Fibroblast of villous mesenchyme (primary cell): ENCODE data around the gene TIE1. TPM values are rescaled to one million over a fixed set of nuclear protein-coding genes. Genes with fewer than 3 reads are reported as not detected.

Source experiments
- DNase-seq: peaks from one replicate; pipeline ENCODE4 v3.0.0-alpha.2; 2010; ENCODE audit warnings: low read depth
- H3K4me3 ChIP-seq: 2 replicates; pipeline ENCODE4 v1.5.1; 2011; ENCODE audit warnings: low read depth, mild to moderate bottlenecking, low read length
- CTCF ChIP-seq: IDR thresholded peaks from 2 replicates; pipeline ENCODE4 v1.5.1; 2012; ENCODE audit warnings: low read depth, mild to moderate bottlenecking, low read length; ENCODE audit not compliant: insufficient read depth
- total RNA-seq: library from RNA; depleted of rRNA; stranded (reverse); fragments of >200 nt; gene quantifications from 2 replicates; pipeline ENCODE4 v1.2.3, GENCODE V29; 2012

TIE1 gene
- total RNA-seq, 1 donor, result under 0.01 TPM

GRCh38 chr1:43279161-43279560, 21.6 kb upstream of the TIE1 start:
- no peak for TF ChIP-seq CTCF
- H3K4me3 ChIP-seq, result no peak overlapping the region
- DNase-seq, result no peak

GRCh38 chr1:43279666-43280065, 21.1 kb upstream of the TIE1 start:
- no peak for DNase-seq
- H3K4me3 ChIP-seq, result no peak overlapping the region
- TF ChIP-seq CTCF, result no peak

- no peak overlapping the region for H3K4me3 ChIP-seq
- no peak for TF ChIP-seq CTCF
- DNase-seq, result no peak
Observed at GRCh38 chr1:43280692-43281091, 20.1 kb upstream of the TIE1 start.

GRCh38 chr1:43282220-43283195, 18.3 kb upstream of the TIE1 start:
- TF ChIP-seq CTCF, result no peak
- no peak overlapping the region for H3K4me3 ChIP-seq
- no peak for DNase-seq

GRCh38 chr1:43284065-43284464, 16.7 kb upstream of the TIE1 start:
- H3K4me3 ChIP-seq, result no peak overlapping the region
- no peak for DNase-seq
- no peak for TF ChIP-seq CTCF

GRCh38 chr1:43284546-43285110, 16.2 kb upstream of the TIE1 start:
- H3K4me3 ChIP-seq, result no peak overlapping the region
- no peak for TF ChIP-seq CTCF
- DNase-seq, result no peak
